Measurements from ENCODE around the gene CAP2.

Gene CAP2

GRCh38 chr6:17596085-17596484, 202.7 kb downstream of the CAP2 start:
- Histone ChIP-seq H3K36me3 (ENCODE audit: insufficient read depth, low read length) (no peaks in the 10 kb centered on the region), H3K4me3 (no peak overlapping the region), H3K9ac (ENCODE audit: insufficient read length) (no peak overlapping the region), H3K27ac (no peak overlapping the region), H3K9me3 (ENCODE audit: low read depth, low read length) (no peaks in the 10 kb centered on the region)
- TF ChIP-seq FOXP2 (optimal IDR thresholded peaks at IDR 0.05; ENCODE audit: control extremely low read depth, extremely low read length, insufficient read depth) (no peak), EZH2 (IDR thresholded peaks at IDR 0.05) (no peak), POLR2AphosphoS5 (IDR thresholded peaks at IDR 0.05; ENCODE audit: borderline replicate concordance, low read depth, low read length) (no peak)
- no peak for DNase-seq (ENCODE audit: low read depth, low spot score)

GRCh38 chr6:17599877-17600526, 206.6 kb downstream of the CAP2 start, which contains the start of gene FAM8A1:
Gene FAM8A1 (plus strand): TSS chr6:17600302. CDS start chr6:17600410, 108 bp downstream.
- Histone ChIP-seq H3K9ac (ENCODE audit: insufficient read length) (peak within 1 kb of the TSS; percentile 75), H3K9me3 (ENCODE audit: low read depth, low read length) (no peaks in the 10 kb centered on the region), H3K4me3 (peak within 1 kb of the TSS; percentile 87), H3K36me3 (ENCODE audit: insufficient read depth, low read length) (peaks cover 5% of the 10 kb centered on the region; the same call in 1 of the 2 replicates), H3K27ac (peak within 1 kb of the TSS; percentile 63; the same call in 1 of the 2 replicates)
- TF ChIP-seq POLR2AphosphoS5 (IDR thresholded peaks at IDR 0.05; ENCODE audit: borderline replicate concordance, low read depth, low read length): peak; percentile 93
- no peak for TF ChIP-seq EZH2 (IDR thresholded peaks at IDR 0.05)
- TF ChIP-seq FOXP2 (optimal IDR thresholded peaks at IDR 0.05; ENCODE audit: control extremely low read depth, extremely low read length, insufficient read depth): peak; percentile 99
- DNase-seq (ENCODE audit: low read depth, low spot score): peak; percentile 37

GRCh38 chr6:17600527-17601385, 207.4 kb downstream of the CAP2 start:
- TF ChIP-seq POLR2AphosphoS5 (IDR thresholded peaks at IDR 0.05; ENCODE audit: borderline replicate concordance, low read depth, low read length) (peak; percentile 38; the same call in 1 of the 2 replicates), FOXP2 (optimal IDR thresholded peaks at IDR 0.05; ENCODE audit: control extremely low read depth, extremely low read length, insufficient read depth) (no peak)
- no peak for DNase-seq (ENCODE audit: low read depth, low spot score)
- H3K9ac ChIP-seq (ENCODE audit: insufficient read length): peak overlapping the region; percentile 75
- peaks cover 5% of the 10 kb centered on the region for H3K36me3 ChIP-seq (ENCODE audit: insufficient read depth, low read length)
- peak overlapping the region; percentile 4; the same call in 1 of the 2 replicates for H3K27ac ChIP-seq
- no peaks in the 10 kb centered on the region for H3K9me3 ChIP-seq (ENCODE audit: low read depth, low read length)
- peak overlapping the region; percentile 87 for H3K4me3 ChIP-seq

- TF ChIP-seq FOXP2 (optimal IDR thresholded peaks at IDR 0.05; ENCODE audit: control extremely low read depth, extremely low read length, insufficient read depth) (no peak), POLR2AphosphoS5 (IDR thresholded peaks at IDR 0.05; ENCODE audit: borderline replicate concordance, low read depth, low read length) (no peak), EZH2 (IDR thresholded peaks at IDR 0.05) (no peak)
- Histone ChIP-seq H3K27ac (no peak overlapping the region), H3K9me3 (ENCODE audit: low read depth, low read length) (no peaks in the 10 kb centered on the region), H3K4me3 (peak overlapping the region; percentile 87), H3K36me3 (ENCODE audit: insufficient read depth, low read length) (peaks cover 6% of the 10 kb centered on the region), H3K9ac (ENCODE audit: insufficient read length) (peak overlapping the region; percentile 75)
- DNase-seq (ENCODE audit: low read depth, low spot score): no peak
These were observed 207.9 kb downstream of the CAP2 start for GRCh38 chr6:17601386-17601703.

- Histone ChIP-seq H3K4me3 (no peak overlapping the region; the same call in 1 of the 2 replicates), H3K9ac (ENCODE audit: insufficient read length) (peak overlapping the region; percentile 14), H3K9me3 (ENCODE audit: low read depth, low read length) (no peaks in the 10 kb centered on the region), H3K36me3 (ENCODE audit: insufficient read depth, low read length) (peaks cover 13% of the 10 kb centered on the region), H3K27ac (no peak overlapping the region)
- no peak for TF ChIP-seq EZH2 (IDR thresholded peaks at IDR 0.05)
- DNase-seq (ENCODE audit: low read depth, low spot score): no peak
These were observed 209.5 kb downstream of the CAP2 start for GRCh38 chr6:17602888-17603287.

GRCh38 chr6:17606606-17607005, 213.2 kb downstream of the CAP2 start:
- Histone ChIP-seq H3K27ac (no peak overlapping the region), H3K4me3 (no peak overlapping the region), H3K9ac (ENCODE audit: insufficient read length) (no peak overlapping the region), H3K36me3 (ENCODE audit: insufficient read depth, low read length) (peaks cover 30% of the 10 kb centered on the region), H3K9me3 (ENCODE audit: low read depth, low read length) (no peaks in the 10 kb centered on the region)
- no peak for TF ChIP-seq EZH2 (IDR thresholded peaks at IDR 0.05)
- no peak for TF ChIP-seq POLR2AphosphoS5 (IDR thresholded peaks at IDR 0.05; ENCODE audit: borderline replicate concordance, low read depth, low read length)
- TF ChIP-seq FOXP2 (optimal IDR thresholded peaks at IDR 0.05; ENCODE audit: control extremely low read depth, extremely low read length, insufficient read depth): no peak
- DNase-seq (ENCODE audit: low read depth, low spot score): no peak

All from SK-N-MC (cell line).